HAP-1 (cell line): ENCODE results near the gene RFNG.

ENCODE experiments used
- DNase-seq, 2 experiments: peaks; one replicate each; pipeline ENCODE4 v3.0.0-alpha.2; 2016 to 2020; ENCODE audit warnings: low spot score in 2 of 2
- H3K27me3 ChIP-seq: fragments of 250-450 bp; sonication (Bioruptor Pico); 2 replicates; pipeline ENCODE4 v1.5.1; 2020; ENCODE audit warnings: low read depth, mild to moderate bottlenecking, moderate library complexity
- H3K36me3 ChIP-seq: fragments of 250-450 bp; sonication (Bioruptor Pico); replicated peaks from 2 replicates; pipeline ENCODE4 v1.5.1; 2020; ENCODE audit warnings: mild to moderate bottlenecking
- H3K4me1 ChIP-seq: fragments of 250-450 bp; sonication (Bioruptor Pico); 2 replicates; pipeline ENCODE4 v1.5.1; 2020; ENCODE audit warnings: mild to moderate bottlenecking
- H3K4me3 ChIP-seq: fragments of 250-450 bp; sonication (Bioruptor Pico); 2 replicates; pipeline ENCODE4 v1.5.1; 2020; ENCODE audit warnings: mild to moderate bottlenecking, moderate library complexity
- H3K9me3 ChIP-seq: fragments of 250-450 bp; sonication (Bioruptor Pico); 2 replicates; pipeline ENCODE4 v1.5.1; 2020; ENCODE audit warnings: mild to moderate bottlenecking, moderate library complexity
- in situ Hi-C: fragments of 300-500 bp; cut with MboI; formaldehyde crosslinking; loops from 3 replicates; pipeline ENCODE4 v1.14.3; 2020; ENCODE audit warnings: low sequenced_read_pairs, inconsistent platforms, mixed read lengths

The RFNG gene

GRCh38 chr17:82092995-82093751 lies 41.6 kb upstream of the RFNG start:
- peak in 1 of 2 experiments; percentile 7 for DNase-seq
- in situ Hi-C loops, result no loop called here
- no peak overlapping the region for H3K4me3 ChIP-seq
- H3K4me1 ChIP-seq, result peaks cover 9% of the 10 kb centered on the region
- peaks cover 94% of the 10 kb centered on the region for H3K36me3 ChIP-seq
- no peaks in the 10 kb centered on the region for H3K27me3 ChIP-seq
- no peaks in the 10 kb centered on the region for H3K9me3 ChIP-seq

- Histone ChIP-seq H3K4me1 (peaks cover 9% of the 10 kb centered on the region), H3K36me3 (peaks cover 96% of the 10 kb centered on the region), H3K4me3 (no peak overlapping the region), H3K9me3 (no peaks in the 10 kb centered on the region), H3K27me3 (no peaks in the 10 kb centered on the region)
- peak in 1 of 2 experiments; percentile 7 for DNase-seq
- in situ Hi-C loops, result no loop called here
Observed at GRCh38 chr17:82092628-82092994, 41.0 kb upstream of the RFNG start.

GRCh38 chr17:82092094-82092586 lies 40.5 kb upstream of the RFNG start:
- Histone ChIP-seq H3K9me3 (no peaks in the 10 kb centered on the region), H3K4me1 (peaks cover 9% of the 10 kb centered on the region), H3K36me3 (peaks cover 96% of the 10 kb centered on the region), H3K4me3 (no peak overlapping the region), H3K27me3 (no peaks in the 10 kb centered on the region)
- in situ Hi-C loops, result no loop called here
- no peak for DNase-seq

- in situ Hi-C loops, result no loop called here
- no peak overlapping the region for H3K4me3 ChIP-seq
- H3K27me3 ChIP-seq, result no peaks in the 10 kb centered on the region
- peaks cover 96% of the 10 kb centered on the region for H3K36me3 ChIP-seq
- H3K9me3 ChIP-seq, result no peaks in the 10 kb centered on the region
- H3K4me1 ChIP-seq, result peaks cover 6% of the 10 kb centered on the region
- peak in 1 of 2 experiments; percentile 9 for DNase-seq
Observed at GRCh38 chr17:82091264-82092066, 39.9 kb upstream of the RFNG start.

- Histone ChIP-seq H3K27me3 (no peaks in the 10 kb centered on the region), H3K9me3 (no peaks in the 10 kb centered on the region), H3K36me3 (peaks cover 96% of the 10 kb centered on the region), H3K4me3 (no peak overlapping the region), H3K4me1 (no peaks in the 10 kb centered on the region; the same call in 1 of the 2 replicates)
- in situ Hi-C loops, result no loop called here
- no peak for DNase-seq
Observed at GRCh38 chr17:82090549-82091263, 39.1 kb upstream of the RFNG start.

- DNase-seq, result peak in 1 of 2 experiments; percentile 14
- H3K9me3 ChIP-seq, result no peaks in the 10 kb centered on the region
- H3K4me1 ChIP-seq, result no peaks in the 10 kb centered on the region
- in situ Hi-C loops, result no loop called here
- peaks cover 96% of the 10 kb centered on the region for H3K36me3 ChIP-seq
- H3K4me3 ChIP-seq, result no peak overlapping the region
- no peaks in the 10 kb centered on the region for H3K27me3 ChIP-seq
Observed at GRCh38 chr17:82089723-82090548, 38.3 kb upstream of the RFNG start.

- Histone ChIP-seq H3K27me3 (no peaks in the 10 kb centered on the region), H3K9me3 (no peaks in the 10 kb centered on the region), H3K36me3 (peaks cover 98% of the 10 kb centered on the region), H3K4me1 (no peaks in the 10 kb centered on the region), H3K4me3 (no peak overlapping the region)
- DNase-seq, result no peak
- in situ Hi-C loops, result no loop called here
Observed at GRCh38 chr17:82088838-82089722, 37.5 kb upstream of the RFNG start.

- no peaks in the 10 kb centered on the region for H3K9me3 ChIP-seq
- DNase-seq, result no peak
- no peaks in the 10 kb centered on the region for H3K4me1 ChIP-seq
- in situ Hi-C loops, result no loop called here
- H3K27me3 ChIP-seq, result no peaks in the 10 kb centered on the region
- H3K4me3 ChIP-seq, result no peak overlapping the region
- peaks cover 100% of the 10 kb centered on the region for H3K36me3 ChIP-seq
Observed at GRCh38 chr17:82087961-82088837, 36.6 kb upstream of the RFNG start.

- Histone ChIP-seq H3K4me3 (no peak overlapping the region), H3K27me3 (no peaks in the 10 kb centered on the region), H3K9me3 (no peaks in the 10 kb centered on the region), H3K4me1 (no peaks in the 10 kb centered on the region), H3K36me3 (peaks cover 100% of the 10 kb centered on the region)
- DNase-seq, result no peak
- in situ Hi-C loops, result no loop called here
Observed at GRCh38 chr17:82086941-82087906, 35.6 kb upstream of the RFNG start.

- DNase-seq, result no peak
- Histone ChIP-seq H3K27me3 (no peaks in the 10 kb centered on the region), H3K4me1 (no peaks in the 10 kb centered on the region), H3K9me3 (no peaks in the 10 kb centered on the region), H3K36me3 (peaks cover 98% of the 10 kb centered on the region), H3K4me3 (no peak overlapping the region)
- in situ Hi-C loops, result no loop called here
Observed at GRCh38 chr17:82085931-82086764, 34.5 kb upstream of the RFNG start.
